Measurements from ENCODE around the gene GP1BB. TPM values are rescaled to one million over a fixed set of nuclear protein-coding genes. Genes with fewer than 3 reads are reported as not detected.

Gene GP1BB
- total RNA-seq, 1 experiment from 2014 or later = 3.6 TPM

DNA sequence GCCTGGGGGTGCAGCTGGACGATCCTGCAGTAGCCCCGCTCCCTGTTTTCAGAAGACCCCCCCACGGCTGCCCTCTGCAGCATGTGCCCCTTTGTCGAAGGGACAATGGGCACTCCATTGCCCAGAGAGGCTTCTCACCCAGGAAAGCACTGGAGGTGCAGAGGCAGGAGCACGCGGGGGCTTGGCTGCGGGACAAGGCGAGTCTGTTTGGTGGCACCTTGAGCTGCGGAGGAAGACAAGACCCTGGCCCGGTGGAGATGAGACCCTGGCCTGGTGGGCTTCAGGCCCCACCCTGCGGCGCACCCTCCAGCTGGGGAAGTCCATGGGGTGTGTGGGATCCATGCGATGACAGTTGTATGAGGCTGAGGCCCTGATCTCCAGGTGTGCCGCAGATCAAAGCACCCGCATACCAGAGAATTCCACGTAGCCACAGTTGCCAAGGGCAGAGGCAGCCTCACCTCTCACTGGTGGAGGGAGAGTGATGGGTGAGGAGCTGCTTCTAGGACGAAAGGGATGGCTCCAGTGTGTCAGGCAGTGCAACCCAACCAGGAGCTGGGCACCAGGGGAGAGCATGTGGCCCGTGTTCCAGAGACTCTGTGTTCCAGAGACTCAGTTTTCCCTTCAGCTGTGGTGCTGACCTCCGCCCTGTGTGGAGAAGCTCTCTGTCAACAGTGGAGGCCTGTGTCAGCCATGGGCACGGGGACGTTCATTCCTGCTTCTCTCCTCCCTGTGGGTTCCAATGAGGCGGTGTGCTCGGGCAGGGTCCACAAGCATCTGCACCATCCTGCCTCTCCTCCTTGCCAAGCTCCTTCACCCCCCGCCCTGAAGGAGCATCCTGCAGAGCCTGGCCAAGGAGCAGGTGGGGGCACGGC, 47.2 kb downstream of the GP1BB start:
- POLR2A ChIA-PET = no interaction called here

GRCh38 chr22:19772422-19772672, 49.0 kb downstream of the GP1BB start:
- ChIA-PET POLR2A (no interaction called here), CTCF (no interaction called here)
- in situ Hi-C loops (cut with HindIII; ENCODE audit: low pct_unique_long_range_greater_than_20kb, low sequenced_read_pairs) = no loop called here
- Histone ChIP-seq H3K4me3 (ENCODE audit: low read depth in 2 of 2, low read length in 2 of 2) (no peak overlapping the region), H3K27ac (ENCODE audit: low read length) (no peak overlapping the region), H3K36me3 (ENCODE audit: control insufficient read depth, insufficient read depth, low read length) (no peaks in the 10 kb centered on the region), H3K4me1 (ENCODE audit: control insufficient read depth, insufficient read depth, low read length) (peaks cover 7% of the 10 kb centered on the region), H3K27me3 (ENCODE audit: control insufficient read depth, insufficient read depth, low read length) (no peaks in the 10 kb centered on the region), H3K9me3 (ENCODE audit: control insufficient read depth, insufficient read depth, low read depth, low read length) (no peaks in the 10 kb centered on the region)
- TF ChIP-seq REST (IDR thresholded peaks at IDR 0.05; ENCODE audit: insufficient read depth in 1 of 2, low read depth in 2 of 2, low read length in 1 of 2) = no peak
- no peak for TF ChIP-seq SIN3A (IDR thresholded peaks at IDR 0.05; ENCODE audit: borderline replicate concordance, insufficient read depth, low read depth, low read length)
- TF ChIP-seq TCF7L2 (IDR thresholded peaks at IDR 0.05; ENCODE audit: low read depth, low read length) = no peak
- TF ChIP-seq POLR2AphosphoS5 (IDR thresholded peaks at IDR 0.05; ENCODE audit: low read depth, low read length) = no peak
- TF ChIP-seq, protein P1, sequence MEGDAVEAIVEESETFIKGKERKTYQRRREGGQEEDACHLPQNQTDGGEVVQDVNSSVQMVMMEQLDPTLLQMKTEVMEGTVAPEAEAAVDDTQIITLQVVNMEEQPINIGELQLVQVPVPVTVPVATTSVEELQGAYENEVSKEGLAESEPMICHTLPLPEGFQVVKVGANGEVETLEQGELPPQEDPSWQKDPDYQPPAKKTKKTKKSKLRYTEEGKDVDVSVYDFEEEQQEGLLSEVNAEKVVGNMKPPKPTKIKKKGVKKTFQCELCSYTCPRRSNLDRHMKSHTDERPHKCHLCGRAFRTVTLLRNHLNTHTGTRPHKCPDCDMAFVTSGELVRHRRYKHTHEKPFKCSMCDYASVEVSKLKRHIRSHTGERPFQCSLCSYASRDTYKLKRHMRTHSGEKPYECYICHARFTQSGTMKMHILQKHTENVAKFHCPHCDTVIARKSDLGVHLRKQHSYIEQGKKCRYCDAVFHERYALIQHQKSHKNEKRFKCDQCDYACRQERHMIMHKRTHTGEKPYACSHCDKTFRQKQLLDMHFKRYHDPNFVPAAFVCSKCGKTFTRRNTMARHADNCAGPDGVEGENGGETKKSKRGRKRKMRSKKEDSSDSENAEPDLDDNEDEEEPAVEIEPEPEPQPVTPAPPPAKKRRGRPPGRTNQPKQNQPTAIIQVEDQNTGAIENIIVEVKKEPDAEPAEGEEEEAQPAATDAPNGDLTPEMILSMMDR (IDR thresholded peaks at IDR 0.05) = no peak
- no TSS peak for BruUV-seq (replicated peaks)
- ATAC-seq (no peak), DNase-seq (ENCODE audit: low read depth, low spot score) (no peak)
- intact Hi-C loops (cut with micrococcal nuclease; ENCODE audit: unreplicated experiment) = no loop called here

More for the DNA sequence above, 47.2 kb downstream of the GP1BB start:
- no TSS peak for BruUV-seq (replicated peaks)
- no peak for TF ChIP-seq REST (IDR thresholded peaks at IDR 0.05; ENCODE audit: insufficient read depth in 1 of 2, low read depth in 2 of 2, low read length in 1 of 2)
- 0 out of 2 replicates have a peak, but pooled peaks have one; percentile 23 for TF ChIP-seq POLR2AphosphoS5 (IDR thresholded peaks at IDR 0.05; ENCODE audit: low read depth, low read length)
- TF ChIP-seq, protein P1 (IDR thresholded peaks at IDR 0.05) = no peak
- 0 out of 2 replicates have a peak, but pooled peaks have one; percentile 34 for TF ChIP-seq TCF7L2 (IDR thresholded peaks at IDR 0.05; ENCODE audit: low read depth, low read length)
- no peak for TF ChIP-seq SIN3A (IDR thresholded peaks at IDR 0.05; ENCODE audit: borderline replicate concordance, insufficient read depth, low read depth, low read length)
- in situ Hi-C loops (cut with HindIII; ENCODE audit: low pct_unique_long_range_greater_than_20kb, low sequenced_read_pairs) (no loop called here), intact Hi-C loops (cut with micrococcal nuclease; ENCODE audit: unreplicated experiment) (no loop called here)
- H3K27me3 ChIP-seq (ENCODE audit: control insufficient read depth, insufficient read depth, low read length) = no peaks in the 10 kb centered on the region
- DNase-seq (ENCODE audit: low read depth, low spot score) (no peak), ATAC-seq (no peak)
- H3K9me3 ChIP-seq (ENCODE audit: control insufficient read depth, insufficient read depth, low read depth, low read length) = no peaks in the 10 kb centered on the region
- H3K4me3 ChIP-seq (ENCODE audit: low read depth in 2 of 2, low read length in 2 of 2) = no peak overlapping the region
- H3K36me3 ChIP-seq (ENCODE audit: control insufficient read depth, insufficient read depth, low read length) = no peaks in the 10 kb centered on the region; the same call in 1 of the 2 replicates
- peaks cover 7% of the 10 kb centered on the region for H3K4me1 ChIP-seq (ENCODE audit: control insufficient read depth, insufficient read depth, low read length)
- CTCF ChIA-PET = no interaction called here
- H3K27ac ChIP-seq (ENCODE audit: low read length) = no peak overlapping the region
